ENCODE measurements around the gene PIK3AP1.
"Not testable (repeated sequence)": the region's sequence is repeated elsewhere in the genome, so short reads cannot be mapped to it uniquely, and the experiment has no call there.

PIK3AP1 gene

DNA sequence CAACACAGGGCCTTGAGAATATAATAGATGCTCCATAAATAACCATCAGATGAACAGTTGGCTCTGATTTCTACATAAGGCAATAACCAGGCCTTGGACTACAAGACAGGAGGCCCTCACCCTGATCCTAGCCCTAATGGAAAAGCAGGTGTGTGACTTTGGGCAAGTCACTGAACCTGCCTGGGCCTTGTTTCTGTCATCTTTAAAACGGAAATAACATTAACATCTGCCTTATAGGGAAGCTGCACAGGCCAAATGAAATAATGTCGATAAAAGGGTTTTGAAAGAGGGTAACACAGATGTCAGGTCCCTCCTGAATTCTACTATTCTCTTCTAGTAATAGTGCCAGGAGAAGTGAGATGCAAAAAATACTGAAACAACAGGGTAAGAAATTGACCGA, 20.7 kb downstream of the PIK3AP1 start:
- in situ Hi-C loops (cut with MboI; ENCODE audit: low sequenced_read_pairs) = no loop called here

DNA sequence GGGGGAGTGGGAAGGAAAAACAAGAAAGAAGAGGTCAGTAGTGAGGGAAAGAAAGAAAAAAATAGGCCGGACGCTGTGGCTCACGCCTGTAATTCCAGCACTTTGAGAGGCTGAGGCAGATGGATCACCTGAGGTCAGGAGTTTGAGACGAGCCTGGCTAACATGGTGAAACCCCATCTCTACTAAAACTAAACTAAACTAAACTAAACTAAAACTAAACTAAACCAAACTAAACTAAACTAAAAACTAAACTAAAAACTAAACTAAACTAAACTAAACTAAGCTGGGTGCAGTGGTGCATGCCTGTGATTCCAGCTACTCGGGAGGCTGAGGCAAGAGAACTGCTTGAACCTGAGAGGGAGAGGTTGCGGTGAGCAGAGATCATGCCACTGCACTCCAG, 22.0 kb downstream of the PIK3AP1 start:
- in situ Hi-C loops (cut with MboI; ENCODE audit: low sequenced_read_pairs) = not testable (repeated sequence)

GRCh38 chr10:96697438-96697837, 22.9 kb downstream of the PIK3AP1 start:
- in situ Hi-C loops (cut with MboI; ENCODE audit: low sequenced_read_pairs) = no loop called here

DNA sequence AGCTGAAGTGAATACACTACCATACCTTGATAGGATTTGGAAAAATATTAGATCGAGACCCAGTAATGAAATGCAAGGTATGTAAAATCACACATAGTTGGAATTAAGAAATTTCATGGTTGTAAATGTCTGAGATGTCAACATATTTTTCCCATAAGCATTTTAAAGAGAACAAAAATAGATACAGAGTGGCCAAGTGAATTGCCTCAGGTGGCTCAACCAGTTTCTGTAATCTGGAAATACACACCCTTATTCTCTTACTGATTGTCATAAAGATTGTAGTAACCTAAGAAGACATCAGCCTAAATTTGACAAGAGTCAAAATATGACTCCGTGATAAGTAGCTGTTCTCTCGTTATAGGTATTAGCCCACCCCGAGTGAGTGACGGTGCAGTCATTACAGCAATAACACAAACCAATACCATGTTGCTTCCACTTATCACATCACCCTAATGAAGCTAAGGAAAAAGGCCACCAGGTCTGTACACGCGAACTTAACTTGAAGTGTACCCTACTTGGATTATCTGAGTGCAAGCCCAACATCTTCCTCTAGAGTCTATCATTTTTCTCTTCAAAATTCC, 23.4 kb downstream of the PIK3AP1 start:
- in situ Hi-C loops (cut with MboI; ENCODE audit: low sequenced_read_pairs) = no loop called here

DNA sequence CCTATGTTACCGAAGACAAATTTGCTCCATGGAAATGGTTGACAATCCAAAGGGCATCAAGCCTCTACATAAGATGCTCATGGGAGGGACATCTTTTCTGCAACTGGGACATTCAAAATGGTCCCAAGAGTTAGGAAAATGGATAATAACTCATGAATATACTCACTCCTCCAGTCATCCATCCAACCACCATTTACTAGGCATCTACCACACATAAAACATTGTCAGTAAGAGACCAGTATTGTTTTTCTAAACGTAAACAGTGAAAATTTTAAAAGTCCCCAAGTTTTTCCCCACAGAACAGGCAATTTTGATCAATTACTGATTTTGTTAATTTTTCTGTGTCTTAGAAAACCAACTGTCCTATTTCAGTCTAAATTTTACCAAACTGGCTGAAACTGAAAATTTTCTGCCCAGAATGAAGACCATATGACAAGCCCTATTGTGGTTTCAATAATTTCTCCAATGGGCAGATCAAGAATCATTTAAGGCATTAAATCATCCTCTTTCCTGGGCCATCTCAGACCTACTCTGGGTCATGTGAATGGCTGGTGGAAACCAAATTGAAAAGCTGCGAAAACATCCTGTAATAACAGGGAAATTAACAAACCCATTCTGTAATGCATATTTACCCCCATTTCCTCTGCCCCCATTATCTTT, 24.2 kb downstream of the PIK3AP1 start:
- in situ Hi-C loops (cut with MboI; ENCODE audit: low sequenced_read_pairs) = no loop called here

GRCh38 chr10:96695366-96695765, 24.9 kb downstream of the PIK3AP1 start:
- in situ Hi-C loops (cut with MboI; ENCODE audit: low sequenced_read_pairs) = no loop called here

- in situ Hi-C loops (cut with MboI; ENCODE audit: low sequenced_read_pairs) = no loop called here
Observed at GRCh38 chr10:96693431-96693830, 26.9 kb downstream of the PIK3AP1 start.

- in situ Hi-C loops (cut with MboI; ENCODE audit: low sequenced_read_pairs) = no loop called here
Observed at GRCh38 chr10:96692427-96692826, 27.9 kb downstream of the PIK3AP1 start.

DNA sequence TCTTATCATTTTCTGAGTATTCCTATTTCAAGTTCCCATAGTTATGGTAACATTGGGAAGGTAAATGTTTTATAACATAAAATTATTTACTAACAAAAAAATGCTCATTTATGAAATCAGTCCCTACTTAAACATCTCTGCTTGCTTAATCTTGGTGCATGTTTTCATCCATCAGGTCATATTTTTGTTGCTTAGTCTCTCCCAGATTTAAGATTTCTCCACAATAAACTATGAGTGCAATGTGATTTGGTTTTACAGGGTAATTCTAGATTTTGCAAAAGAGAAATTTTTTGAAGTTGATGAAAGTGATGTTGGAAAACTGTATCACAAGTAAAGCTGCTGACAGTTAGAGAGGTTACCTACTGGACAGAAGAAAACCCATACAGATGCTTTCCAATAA, 28.6 kb downstream of the PIK3AP1 start:
- in situ Hi-C loops (cut with MboI; ENCODE audit: low sequenced_read_pairs) = no loop called here

- in situ Hi-C loops (cut with MboI; ENCODE audit: low sequenced_read_pairs) = no loop called here
Observed at GRCh38 chr10:96690755-96691730, 29.3 kb downstream of the PIK3AP1 start.

- in situ Hi-C loops (cut with MboI; ENCODE audit: low sequenced_read_pairs) = no loop called here
Observed at GRCh38 chr10:96688789-96689188, 31.5 kb downstream of the PIK3AP1 start.

DNA sequence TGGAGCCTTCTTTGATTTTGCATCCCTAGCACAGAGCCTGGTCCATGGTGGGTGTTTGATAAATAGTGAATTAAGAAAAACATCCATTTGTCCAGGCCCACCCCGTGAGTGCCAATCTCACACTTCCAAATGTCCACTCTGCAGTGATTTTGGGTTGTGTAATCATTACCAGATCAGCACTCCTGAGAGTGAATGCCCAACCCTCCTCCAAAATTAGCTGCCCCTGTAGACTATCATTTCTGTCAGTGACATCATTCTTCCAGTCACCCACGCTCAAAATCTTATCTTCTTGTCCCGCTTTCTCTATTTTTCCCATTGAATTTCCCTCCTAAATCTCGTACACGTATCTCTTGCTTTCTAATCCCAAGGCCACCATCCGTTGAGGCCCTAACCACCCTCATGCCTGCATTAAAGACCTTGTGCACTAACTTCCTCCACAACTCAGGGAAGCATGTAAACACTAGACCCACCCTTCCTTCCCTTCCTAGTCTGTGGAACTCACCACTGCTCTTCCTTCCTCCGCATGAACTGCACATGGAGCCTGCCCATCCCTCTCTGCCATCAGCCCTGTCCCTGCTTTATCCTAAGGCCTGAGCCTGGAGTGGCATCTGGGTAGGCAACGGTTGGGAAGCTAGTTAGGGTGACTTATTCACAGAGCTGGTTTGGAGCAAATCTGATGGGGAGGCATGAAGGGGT, 32.8 kb downstream of the PIK3AP1 start:
- in situ Hi-C loops (cut with MboI; ENCODE audit: low sequenced_read_pairs) = no loop called here

GRCh38 chr10:96686514-96686913, 33.8 kb downstream of the PIK3AP1 start:
- in situ Hi-C loops (cut with MboI; ENCODE audit: low sequenced_read_pairs) = no loop called here

DNA sequence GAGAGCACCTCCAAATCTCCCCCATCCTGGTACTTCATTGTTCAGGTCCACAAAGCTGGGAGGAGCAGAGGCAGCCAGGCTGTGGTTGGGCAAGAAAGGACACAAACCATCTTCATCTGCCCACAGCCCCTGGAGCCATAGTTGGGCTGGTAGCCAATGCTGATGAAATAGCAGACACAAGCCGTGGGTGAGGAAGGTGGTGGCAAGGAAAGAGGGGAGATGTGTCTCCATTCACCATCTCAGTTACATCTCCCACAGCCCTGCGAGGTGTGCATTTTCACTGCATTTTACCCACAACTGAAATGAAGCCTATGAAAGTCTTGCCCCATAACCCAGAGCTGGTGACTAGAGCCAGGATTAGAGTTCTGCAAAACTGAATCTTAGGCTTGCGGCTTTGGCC, 35.0 kb downstream of the PIK3AP1 start:
- in situ Hi-C loops (cut with MboI; ENCODE audit: low sequenced_read_pairs) = no loop called here

GRCh38 chr10:96684826-96685225, 35.5 kb downstream of the PIK3AP1 start:
- in situ Hi-C loops (cut with MboI; ENCODE audit: low sequenced_read_pairs) = no loop called here

DNA sequence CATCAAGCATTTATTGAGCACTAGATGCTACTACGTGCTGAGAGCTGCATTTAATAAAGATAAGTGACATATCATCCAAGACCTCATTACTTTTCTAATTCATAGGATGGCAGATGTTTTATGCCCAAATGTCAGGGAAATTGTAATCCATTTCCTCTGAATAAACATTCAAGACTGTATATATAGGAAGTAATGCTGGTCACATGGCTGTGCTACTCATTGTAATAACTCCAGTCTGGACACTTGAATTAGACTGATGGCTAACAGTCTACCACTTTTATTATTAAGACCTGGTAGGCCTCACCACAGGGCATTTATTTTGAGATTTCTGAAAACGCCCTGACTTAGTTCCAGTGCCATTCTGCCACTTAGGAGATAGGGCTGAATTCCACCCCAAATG, 36.6 kb downstream of the PIK3AP1 start:
- in situ Hi-C loops (cut with MboI; ENCODE audit: low sequenced_read_pairs) = no loop called here

- in situ Hi-C loops (cut with MboI; ENCODE audit: low sequenced_read_pairs) = no loop called here
Observed at GRCh38 chr10:96683065-96683464, 37.2 kb downstream of the PIK3AP1 start.

- in situ Hi-C loops (cut with MboI; ENCODE audit: low sequenced_read_pairs) = no loop called here
Observed at GRCh38 chr10:96681524-96681923, 38.8 kb downstream of the PIK3AP1 start.

DNA sequence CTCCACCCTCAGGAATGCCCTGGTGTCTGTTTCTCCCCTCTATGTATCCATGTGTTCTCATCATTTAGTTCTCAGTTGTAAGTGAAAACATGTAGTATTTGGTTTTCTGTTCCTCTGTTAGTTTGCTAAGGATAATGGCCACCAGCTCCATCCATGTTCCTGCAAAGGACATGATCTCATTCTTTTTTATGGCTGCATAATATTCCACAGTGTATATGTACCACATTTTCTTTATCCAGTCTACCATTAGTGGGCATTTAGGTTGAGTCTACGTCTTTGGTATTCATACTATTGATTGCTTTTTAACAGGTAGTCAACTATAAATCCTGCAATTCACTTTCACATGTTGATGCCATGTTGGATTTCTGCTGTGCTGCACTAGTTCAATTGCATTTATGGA, 39.9 kb downstream of the PIK3AP1 start:
- in situ Hi-C loops (cut with MboI; ENCODE audit: low sequenced_read_pairs) = not testable (repeated sequence)

DNA sequence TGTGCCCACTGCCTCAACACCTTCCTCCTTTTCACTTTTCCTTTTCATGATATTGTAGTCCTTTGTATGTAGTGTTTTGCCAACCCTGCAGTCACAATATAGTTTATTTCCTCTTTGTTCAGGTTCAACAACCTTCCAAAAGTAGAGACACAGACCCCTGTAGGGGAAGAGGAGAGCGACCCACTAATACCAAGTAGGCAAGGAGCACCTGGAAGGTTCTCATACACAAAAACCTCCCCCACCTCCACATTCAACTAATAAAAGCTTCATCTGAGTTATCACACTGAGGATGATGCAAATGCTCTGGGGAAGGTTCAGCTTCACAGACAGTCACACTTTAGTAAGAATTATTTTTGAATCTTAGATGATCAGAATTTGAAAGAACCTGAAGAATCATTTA, 41.6 kb downstream of the PIK3AP1 start:
- in situ Hi-C loops (cut with MboI; ENCODE audit: low sequenced_read_pairs) = no loop called here
